GM23338 (cell line): ENCODE results near the gene OLA1.

Source experiments
- CREB1 ChIP-seq: fragments of 250-450 bp; sonication (Bioruptor Pico); IDR thresholded peaks from 2 replicates; pipeline ENCODE4 v1.5.0; 2020; ENCODE audit warnings: low read depth, mild to moderate bottlenecking, moderate library complexity
- CTCF ChIP-seq, 2 experiments: fragments of 200-600 bp in 1 of 2; sonication (generic) in 1 of 2; conservative IDR thresholded peaks; 2 replicates each; pipeline versions ENCODE4 v1.5.1 to v1.6.1; 2016 to 2017; ENCODE audit warnings: antibody characterized with exemption in 2 of 2, low read depth in 2 of 2, mild to moderate bottlenecking in 2 of 2, moderate library complexity in 1 of 2
- ETS1 ChIP-seq: IDR thresholded peaks from 2 replicates; pipeline ENCODE4 v1.6.1; 2016; ENCODE audit warnings: antibody characterized with exemption
- EZH2 ChIP-seq: fragments of 200-600 bp; sonication (generic); IDR thresholded peaks from one replicate; pipeline ENCODE4 v1.8.0; 2017; ENCODE audit warnings: antibody characterized with exemption, mild to moderate bottlenecking, low read depth; ENCODE audit not compliant: unreplicated experiment
- EZH2phosphoT487 ChIP-seq: fragments of 200-600 bp; sonication (generic); IDR thresholded peaks from one replicate; pipeline ENCODE4 v1.8.1; 2018; ENCODE audit warnings: antibody characterized with exemption; ENCODE audit not compliant: unreplicated experiment
- JUNB ChIP-seq: IDR thresholded peaks from one replicate; pipeline ENCODE4 v1.6.1; 2016; ENCODE audit warnings: antibody characterized with exemption; ENCODE audit not compliant: unreplicated experiment
- NANOG ChIP-seq: IDR thresholded peaks from 2 replicates; pipeline ENCODE4 v1.6.1; 2016; ENCODE audit warnings: antibody characterized with exemption, borderline replicate concordance
- POLR2AphosphoS5 ChIP-seq: IDR thresholded peaks from 2 replicates; pipeline ENCODE4 v1.6.1; 2016; ENCODE audit warnings: antibody characterized with exemption, low read depth
- REST ChIP-seq: IDR thresholded peaks from one replicate; pipeline ENCODE4 v1.6.1; 2018; ENCODE audit warnings: antibody characterized with exemption; ENCODE audit not compliant: unreplicated experiment
- STAT1 ChIP-seq: IDR thresholded peaks from one replicate; pipeline ENCODE4 v1.6.1; 2016; ENCODE audit warnings: antibody characterized with exemption; ENCODE audit not compliant: unreplicated experiment
- ZNF114 ChIP-seq: fragments of 250-450 bp; sonication (Bioruptor Pico); IDR thresholded peaks from 2 replicates; pipeline ENCODE4 v1.5.0; 2020; ENCODE audit warnings: mild to moderate bottlenecking, moderate library complexity
- ZNF462 ChIP-seq: fragments of 250-450 bp; sonication (Bioruptor Pico); IDR thresholded peaks from 2 replicates; pipeline ENCODE4 v1.5.0; 2020; ENCODE audit warnings: mild to moderate bottlenecking, moderate library complexity

GRCh38 chr2:174247474-174248186 lies 702 bp downstream of the OLA1 start:
- no peak for TF ChIP-seq CREB1 (CRISPR knock-in tag)
- no peak for TF ChIP-seq EZH2phosphoT487
- TF ChIP-seq CTCF (conservative IDR thresholded peaks at IDR 0.05; ENCODE audit: low read depth in 2 of 2): no peak
- TF ChIP-seq POLR2AphosphoS5: no peak
- TF ChIP-seq EZH2: no peak
- no peak for TF ChIP-seq NANOG
- no peak for TF ChIP-seq ZNF114 (CRISPR knock-in tag)
- TF ChIP-seq JUNB: no peak
- no peak for TF ChIP-seq REST
- no peak for TF ChIP-seq ZNF462 (CRISPR knock-in tag)
- TF ChIP-seq STAT1: no peak
- no peak for TF ChIP-seq ETS1
